GM23338 (cell line): Measurements from ENCODE around the gene KLF7. TPM values are rescaled to one million over a fixed set of nuclear protein-coding genes. Genes with fewer than 3 reads are reported as not detected.

ENCODE experiments used
- ATAC-seq: fragments of 200-7000 bp; cut with Tn5 transposase; 3 replicates; pipeline ENCODE4 v1.9.1; 2020
- DNase-seq: peaks from one replicate; pipeline ENCODE4 v3.0.0-alpha.2; 2015; ENCODE audit warnings: low spot score
- H2AFZ ChIP-seq: fragments of 200-600 bp; sonication (generic); 2 replicates; pipeline ENCODE4 v1.8.0; 2016; ENCODE audit warnings: antibody characterized with exemption, mild to moderate bottlenecking, moderate library complexity
- H3F3A ChIP-seq: fragments of 200-600 bp; sonication (generic); replicated peaks from 2 replicates; pipeline ENCODE4 v1.8.0; 2017; ENCODE audit warnings: antibody characterized with exemption, mixed run types, low read depth
- H3K27ac ChIP-seq: fragments of 200-600 bp; sonication (generic); 2 replicates; pipeline ENCODE4 v1.6.1; 2016; ENCODE audit warnings: low read depth
- H3K27me3 ChIP-seq: fragments of 200-600 bp; sonication (generic); 2 replicates; pipeline ENCODE4 v1.8.0; 2016; ENCODE audit warnings: mild to moderate bottlenecking, mixed run types, moderate library complexity; ENCODE audit not compliant: insufficient read depth
- H3K36me3 ChIP-seq: fragments of 200-600 bp; sonication (generic); 2 replicates; pipeline ENCODE4 v1.8.0; 2016; ENCODE audit warnings: mild to moderate bottlenecking; ENCODE audit not compliant: insufficient read depth
- H3K4me1 ChIP-seq: fragments of 200-600 bp; sonication (generic); 2 replicates; pipeline ENCODE4 v1.8.0; 2016; ENCODE audit warnings: mild to moderate bottlenecking, moderate library complexity; ENCODE audit not compliant: insufficient read depth
- H3K4me2 ChIP-seq: fragments of 200-600 bp; sonication (generic); 2 replicates; pipeline ENCODE4 v1.7.1; 2017; ENCODE audit warnings: mixed run types
- H3K4me3 ChIP-seq: fragments of 200-600 bp; sonication (generic); 2 replicates; pipeline ENCODE4 v1.6.1; 2016; ENCODE audit warnings: mixed run types
- H3K79me2 ChIP-seq: fragments of 200-600 bp; sonication (generic); replicated peaks from 2 replicates; pipeline ENCODE4 v1.8.0; 2017; ENCODE audit warnings: mild to moderate bottlenecking; ENCODE audit not compliant: insufficient read depth
- H3K9me2 ChIP-seq: fragments of 200-600 bp; sonication (generic); 2 replicates; pipeline ENCODE4 v1.8.0; 2017; ENCODE audit not compliant: insufficient read depth
- H4K20me1 ChIP-seq: fragments of 200-600 bp; sonication (generic); replicated peaks from 2 replicates; pipeline ENCODE4 v1.8.0; 2017; ENCODE audit warnings: mild to moderate bottlenecking; ENCODE audit not compliant: insufficient read depth
- H3K27ac Mint-ChIP-seq: 2 replicates; pipeline ENCODE4 v1.8.0; 2020; ENCODE audit warnings: inconsistent platforms, mild to moderate bottlenecking, moderate library complexity, mixed read lengths
- H3K27me3 Mint-ChIP-seq: 3 replicates; pipeline ENCODE4 v1.8.0; 2022; ENCODE audit warnings: low read depth, mild to moderate bottlenecking, moderate library complexity, mixed read lengths, inconsistent platforms; ENCODE audit not compliant: insufficient read depth, poor library complexity
- H3K36me3 Mint-ChIP-seq: 3 replicates; pipeline ENCODE4 v1.8.0; 2021; ENCODE audit warnings: low read depth, mild to moderate bottlenecking, inconsistent platforms, moderate library complexity, mixed read lengths
- H3K4me1 Mint-ChIP-seq: 3 replicates; pipeline ENCODE4 v1.8.0; 2020; ENCODE audit warnings: mild to moderate bottlenecking, inconsistent platforms, mixed read lengths
- H3K4me3 Mint-ChIP-seq: 3 replicates; pipeline ENCODE4 v1.8.0; 2021; ENCODE audit warnings: moderate library complexity, mild to moderate bottlenecking, inconsistent platforms, mixed read lengths
- H3K9me3 Mint-ChIP-seq: 3 replicates; pipeline ENCODE4 v1.8.0; 2020; ENCODE audit warnings: moderate library complexity, mild to moderate bottlenecking, inconsistent platforms, mixed read lengths
- CREB1 ChIP-seq: fragments of 250-450 bp; sonication (Bioruptor Pico); IDR thresholded peaks from 2 replicates; pipeline ENCODE4 v1.5.0; 2020; ENCODE audit warnings: low read depth, mild to moderate bottlenecking, moderate library complexity
- JUNB ChIP-seq: IDR thresholded peaks from one replicate; pipeline ENCODE4 v1.6.1; 2016; ENCODE audit warnings: antibody characterized with exemption; ENCODE audit not compliant: unreplicated experiment
- NANOG ChIP-seq: IDR thresholded peaks from 2 replicates; pipeline ENCODE4 v1.6.1; 2016; ENCODE audit warnings: antibody characterized with exemption, borderline replicate concordance
- POLR2AphosphoS5 ChIP-seq: IDR thresholded peaks from 2 replicates; pipeline ENCODE4 v1.6.1; 2016; ENCODE audit warnings: antibody characterized with exemption, low read depth
- STAT1 ChIP-seq: IDR thresholded peaks from one replicate; pipeline ENCODE4 v1.6.1; 2016; ENCODE audit warnings: antibody characterized with exemption; ENCODE audit not compliant: unreplicated experiment
- ZNF114 ChIP-seq: fragments of 250-450 bp; sonication (Bioruptor Pico); IDR thresholded peaks from 2 replicates; pipeline ENCODE4 v1.5.0; 2020; ENCODE audit warnings: mild to moderate bottlenecking, moderate library complexity
- ZNF331 ChIP-seq: fragments of 250-450 bp; sonication (Bioruptor Pico); IDR thresholded peaks from 2 replicates; pipeline ENCODE4 v1.5.0; 2020; ENCODE audit warnings: low read depth, mild to moderate bottlenecking, moderate library complexity
- polyA plus RNA-seq: library from polyadenylated mRNA; unstranded; fragments of >200 nt; fragmentation: Nextera tagmentation; extraction: Ambion mirVana; gene quantifications from 2 replicates; pipeline ENCODE4 v1.2.1, GENCODE V29; 2016
- total RNA-seq: library from RNA; depleted of rRNA; stranded (reverse); fragments of >200 nt; shearing (Covaris generic); gene quantifications from 2 replicates; pipeline ENCODE4 v1.2.3, GENCODE V29; 2014
- TF ChIP-seq, protein P1 (sequence below): fragments of 250-450 bp; sonication (Bioruptor Pico); IDR thresholded peaks from 2 replicates; pipeline ENCODE4 v1.5.0; 2020; ENCODE audit warnings: mild to moderate bottlenecking, moderate library complexity
- TF ChIP-seq, protein P2 (sequence below): IDR thresholded peaks from one replicate; pipeline ENCODE4 v1.6.1; 2018; ENCODE audit warnings: antibody characterized with exemption; ENCODE audit not compliant: unreplicated experiment
- TF ChIP-seq, protein P3 (sequence below), 2 experiments: fragments of 200-600 bp in 1 of 2; sonication (generic) in 1 of 2; conservative IDR thresholded peaks; 2 replicates each; pipeline versions ENCODE4 v1.5.1 to v1.6.1; 2016 to 2017; ENCODE audit warnings: antibody characterized with exemption in 2 of 2, low read depth in 2 of 2, mild to moderate bottlenecking in 2 of 2, moderate library complexity in 1 of 2
- TF ChIP-seq, protein P4 (sequence below): IDR thresholded peaks from 2 replicates; pipeline ENCODE4 v1.6.1; 2016; ENCODE audit warnings: antibody characterized with exemption

Gene KLF7
- total and polyA plus RNA-seq, 2 experiments from 2014 or later, result 5.7 to 15.4 TPM

DNA sequence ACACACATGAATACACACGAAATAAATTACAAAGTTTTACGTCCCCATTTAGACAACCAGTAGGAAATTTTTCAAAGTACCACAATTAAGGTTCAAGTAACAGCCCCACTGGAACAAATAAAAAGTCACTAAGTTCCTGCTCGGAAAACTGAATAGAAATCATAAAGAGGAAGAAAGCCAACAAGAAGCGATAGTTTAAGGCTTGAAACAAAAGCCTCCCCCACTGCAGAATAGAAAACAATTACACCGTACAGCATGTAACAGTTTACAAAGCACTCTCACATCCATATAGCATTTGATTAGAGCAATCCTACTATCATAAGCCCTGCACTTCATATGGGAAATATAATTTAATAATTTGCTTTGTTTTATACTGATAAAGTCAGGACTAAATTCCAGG lies 15.5 kb downstream of the KLF7 start:
- Mint-ChIP-seq H3K4me3 (no peak overlapping the region), H3K27me3 (peaks cover 3% of the 10 kb centered on the region), H3K36me3 (no peaks in the 10 kb centered on the region; the same call in 2 of the 3 replicates), H3K27ac (no peak overlapping the region), H3K4me1 (peaks cover 66% of the 10 kb centered on the region), H3K9me3 (no peaks in the 10 kb centered on the region; the same call in 2 of the 3 replicates)
- Histone ChIP-seq H3K27ac (no peak overlapping the region), H2AFZ (no peak overlapping the region), H3K9me2 (no peaks in the 10 kb centered on the region), H4K20me1 (no peaks in the 10 kb centered on the region), H3K79me2 (peaks cover 97% of the 10 kb centered on the region), H3K4me2 (peak overlapping the region; percentile 65; the same call in 1 of the 2 replicates), H3K4me1 (peaks cover 66% of the 10 kb centered on the region), H3K27me3 (no peaks in the 10 kb centered on the region), H3K4me3 (no peak overlapping the region), H3F3A (no peaks in the 10 kb centered on the region), H3K36me3 (peaks cover 7% of the 10 kb centered on the region; the same call in 1 of the 2 replicates)
- ATAC-seq, result no peak
- no peak for DNase-seq
- TF ChIP-seq, protein P1, sequence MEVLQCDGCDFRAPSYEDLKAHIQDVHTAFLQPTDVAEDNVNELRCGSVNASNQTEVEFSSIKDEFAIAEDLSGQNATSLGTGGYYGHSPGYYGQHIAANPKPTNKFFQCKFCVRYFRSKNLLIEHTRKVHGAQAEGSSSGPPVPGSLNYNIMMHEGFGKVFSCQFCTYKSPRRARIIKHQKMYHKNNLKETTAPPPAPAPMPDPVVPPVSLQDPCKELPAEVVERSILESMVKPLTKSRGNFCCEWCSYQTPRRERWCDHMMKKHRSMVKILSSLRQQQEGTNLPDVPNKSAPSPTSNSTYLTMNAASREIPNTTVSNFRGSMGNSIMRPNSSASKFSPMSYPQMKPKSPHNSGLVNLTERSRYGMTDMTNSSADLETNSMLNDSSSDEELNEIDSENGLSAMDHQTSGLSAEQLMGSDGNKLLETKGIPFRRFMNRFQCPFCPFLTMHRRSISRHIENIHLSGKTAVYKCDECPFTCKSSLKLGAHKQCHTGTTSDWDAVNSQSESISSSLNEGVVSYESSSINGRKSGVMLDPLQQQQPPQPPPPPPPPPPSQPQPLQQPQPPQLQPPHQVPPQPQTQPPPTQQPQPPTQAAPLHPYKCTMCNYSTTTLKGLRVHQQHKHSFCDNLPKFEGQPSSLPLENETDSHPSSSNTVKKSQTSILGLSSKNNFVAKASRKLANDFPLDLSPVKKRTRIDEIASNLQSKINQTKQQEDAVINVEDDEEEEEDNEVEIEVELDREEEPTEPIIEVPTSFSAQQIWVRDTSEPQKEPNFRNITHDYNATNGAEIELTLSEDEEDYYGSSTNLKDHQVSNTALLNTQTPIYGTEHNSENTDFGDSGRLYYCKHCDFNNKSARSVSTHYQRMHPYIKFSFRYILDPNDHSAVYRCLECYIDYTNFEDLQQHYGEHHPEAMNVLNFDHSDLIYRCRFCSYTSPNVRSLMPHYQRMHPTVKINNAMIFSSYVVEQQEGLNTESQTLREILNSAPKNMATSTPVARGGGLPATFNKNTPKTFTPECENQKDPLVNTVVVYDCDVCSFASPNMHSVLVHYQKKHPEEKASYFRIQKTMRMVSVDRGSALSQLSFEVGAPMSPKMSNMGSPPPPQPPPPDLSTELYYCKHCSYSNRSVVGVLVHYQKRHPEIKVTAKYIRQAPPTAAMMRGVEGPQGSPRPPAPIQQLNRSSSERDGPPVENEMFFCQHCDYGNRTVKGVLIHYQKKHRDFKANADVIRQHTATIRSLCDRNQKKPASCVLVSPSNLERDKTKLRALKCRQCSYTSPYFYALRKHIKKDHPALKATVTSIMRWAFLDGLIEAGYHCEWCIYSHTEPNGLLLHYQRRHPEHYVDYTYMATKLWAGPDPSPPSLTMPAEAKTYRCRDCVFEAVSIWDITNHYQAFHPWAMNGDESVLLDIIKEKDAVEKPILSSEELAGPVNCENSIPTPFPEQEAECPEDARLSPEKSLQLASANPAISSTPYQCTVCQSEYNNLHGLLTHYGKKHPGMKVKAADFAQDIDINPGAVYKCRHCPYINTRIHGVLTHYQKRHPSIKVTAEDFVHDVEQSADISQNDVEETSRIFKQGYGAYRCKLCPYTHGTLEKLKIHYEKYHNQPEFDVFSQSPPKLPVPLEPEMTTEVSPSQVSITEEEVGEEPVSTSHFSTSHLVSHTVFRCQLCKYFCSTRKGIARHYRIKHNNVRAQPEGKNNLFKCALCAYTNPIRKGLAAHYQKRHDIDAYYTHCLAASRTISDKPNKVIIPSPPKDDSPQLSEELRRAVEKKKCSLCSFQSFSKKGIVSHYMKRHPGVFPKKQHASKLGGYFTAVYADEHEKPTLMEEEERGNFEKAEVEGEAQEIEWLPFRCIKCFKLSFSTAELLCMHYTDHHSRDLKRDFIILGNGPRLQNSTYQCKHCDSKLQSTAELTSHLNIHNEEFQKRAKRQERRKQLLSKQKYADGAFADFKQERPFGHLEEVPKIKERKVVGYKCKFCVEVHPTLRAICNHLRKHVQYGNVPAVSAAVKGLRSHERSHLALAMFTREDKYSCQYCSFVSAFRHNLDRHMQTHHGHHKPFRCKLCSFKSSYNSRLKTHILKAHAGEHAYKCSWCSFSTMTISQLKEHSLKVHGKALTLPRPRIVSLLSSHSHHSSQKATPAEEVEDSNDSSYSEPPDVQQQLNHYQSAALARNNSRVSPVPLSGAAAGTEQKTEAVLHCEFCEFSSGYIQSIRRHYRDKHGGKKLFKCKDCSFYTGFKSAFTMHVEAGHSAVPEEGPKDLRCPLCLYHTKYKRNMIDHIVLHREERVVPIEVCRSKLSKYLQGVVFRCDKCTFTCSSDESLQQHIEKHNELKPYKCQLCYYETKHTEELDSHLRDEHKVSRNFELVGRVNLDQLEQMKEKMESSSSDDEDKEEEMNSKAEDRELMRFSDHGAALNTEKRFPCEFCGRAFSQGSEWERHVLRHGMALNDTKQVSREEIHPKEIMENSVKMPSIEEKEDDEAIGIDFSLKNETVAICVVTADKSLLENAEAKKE, result no peak
- TF ChIP-seq, protein P2, sequence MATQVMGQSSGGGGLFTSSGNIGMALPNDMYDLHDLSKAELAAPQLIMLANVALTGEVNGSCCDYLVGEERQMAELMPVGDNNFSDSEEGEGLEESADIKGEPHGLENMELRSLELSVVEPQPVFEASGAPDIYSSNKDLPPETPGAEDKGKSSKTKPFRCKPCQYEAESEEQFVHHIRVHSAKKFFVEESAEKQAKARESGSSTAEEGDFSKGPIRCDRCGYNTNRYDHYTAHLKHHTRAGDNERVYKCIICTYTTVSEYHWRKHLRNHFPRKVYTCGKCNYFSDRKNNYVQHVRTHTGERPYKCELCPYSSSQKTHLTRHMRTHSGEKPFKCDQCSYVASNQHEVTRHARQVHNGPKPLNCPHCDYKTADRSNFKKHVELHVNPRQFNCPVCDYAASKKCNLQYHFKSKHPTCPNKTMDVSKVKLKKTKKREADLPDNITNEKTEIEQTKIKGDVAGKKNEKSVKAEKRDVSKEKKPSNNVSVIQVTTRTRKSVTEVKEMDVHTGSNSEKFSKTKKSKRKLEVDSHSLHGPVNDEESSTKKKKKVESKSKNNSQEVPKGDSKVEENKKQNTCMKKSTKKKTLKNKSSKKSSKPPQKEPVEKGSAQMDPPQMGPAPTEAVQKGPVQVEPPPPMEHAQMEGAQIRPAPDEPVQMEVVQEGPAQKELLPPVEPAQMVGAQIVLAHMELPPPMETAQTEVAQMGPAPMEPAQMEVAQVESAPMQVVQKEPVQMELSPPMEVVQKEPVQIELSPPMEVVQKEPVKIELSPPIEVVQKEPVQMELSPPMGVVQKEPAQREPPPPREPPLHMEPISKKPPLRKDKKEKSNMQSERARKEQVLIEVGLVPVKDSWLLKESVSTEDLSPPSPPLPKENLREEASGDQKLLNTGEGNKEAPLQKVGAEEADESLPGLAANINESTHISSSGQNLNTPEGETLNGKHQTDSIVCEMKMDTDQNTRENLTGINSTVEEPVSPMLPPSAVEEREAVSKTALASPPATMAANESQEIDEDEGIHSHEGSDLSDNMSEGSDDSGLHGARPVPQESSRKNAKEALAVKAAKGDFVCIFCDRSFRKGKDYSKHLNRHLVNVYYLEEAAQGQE, result no peak
- TF ChIP-seq ZNF114 (CRISPR knock-in tag), result no peak
- no peak for TF ChIP-seq POLR2AphosphoS5
- no peak for TF ChIP-seq STAT1
- no peak for TF ChIP-seq NANOG
- no peak for TF ChIP-seq ZNF331 (CRISPR knock-in tag)
- no peak for TF ChIP-seq JUNB
- TF ChIP-seq, protein P3, sequence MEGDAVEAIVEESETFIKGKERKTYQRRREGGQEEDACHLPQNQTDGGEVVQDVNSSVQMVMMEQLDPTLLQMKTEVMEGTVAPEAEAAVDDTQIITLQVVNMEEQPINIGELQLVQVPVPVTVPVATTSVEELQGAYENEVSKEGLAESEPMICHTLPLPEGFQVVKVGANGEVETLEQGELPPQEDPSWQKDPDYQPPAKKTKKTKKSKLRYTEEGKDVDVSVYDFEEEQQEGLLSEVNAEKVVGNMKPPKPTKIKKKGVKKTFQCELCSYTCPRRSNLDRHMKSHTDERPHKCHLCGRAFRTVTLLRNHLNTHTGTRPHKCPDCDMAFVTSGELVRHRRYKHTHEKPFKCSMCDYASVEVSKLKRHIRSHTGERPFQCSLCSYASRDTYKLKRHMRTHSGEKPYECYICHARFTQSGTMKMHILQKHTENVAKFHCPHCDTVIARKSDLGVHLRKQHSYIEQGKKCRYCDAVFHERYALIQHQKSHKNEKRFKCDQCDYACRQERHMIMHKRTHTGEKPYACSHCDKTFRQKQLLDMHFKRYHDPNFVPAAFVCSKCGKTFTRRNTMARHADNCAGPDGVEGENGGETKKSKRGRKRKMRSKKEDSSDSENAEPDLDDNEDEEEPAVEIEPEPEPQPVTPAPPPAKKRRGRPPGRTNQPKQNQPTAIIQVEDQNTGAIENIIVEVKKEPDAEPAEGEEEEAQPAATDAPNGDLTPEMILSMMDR (conservative IDR thresholded peaks at IDR 0.05; ENCODE audit: low read depth in 2 of 2), result no peak
- TF ChIP-seq CREB1 (CRISPR knock-in tag), result no peak
- TF ChIP-seq, protein P4, sequence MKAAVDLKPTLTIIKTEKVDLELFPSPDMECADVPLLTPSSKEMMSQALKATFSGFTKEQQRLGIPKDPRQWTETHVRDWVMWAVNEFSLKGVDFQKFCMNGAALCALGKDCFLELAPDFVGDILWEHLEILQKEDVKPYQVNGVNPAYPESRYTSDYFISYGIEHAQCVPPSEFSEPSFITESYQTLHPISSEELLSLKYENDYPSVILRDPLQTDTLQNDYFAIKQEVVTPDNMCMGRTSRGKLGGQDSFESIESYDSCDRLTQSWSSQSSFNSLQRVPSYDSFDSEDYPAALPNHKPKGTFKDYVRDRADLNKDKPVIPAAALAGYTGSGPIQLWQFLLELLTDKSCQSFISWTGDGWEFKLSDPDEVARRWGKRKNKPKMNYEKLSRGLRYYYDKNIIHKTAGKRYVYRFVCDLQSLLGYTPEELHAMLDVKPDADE, result no peak
